Loucy (cell line): ENCODE results near the gene KIAA1328.

Experiments
- H2AFZ ChIP-seq: fragments of 200-600 bp; sonication (generic); 2 replicates; pipeline ENCODE4 v1.6.0; 2016; ENCODE audit warnings: antibody characterized with exemption, mild to moderate bottlenecking, low read length, moderate library complexity
- H3F3A ChIP-seq: fragments of 200-600 bp; 2 replicates; pipeline ENCODE4 v1.6.0; 2016; ENCODE audit warnings: antibody characterized with exemption, low read depth, mild to moderate bottlenecking
- H3K27me3 ChIP-seq: fragments of 200-600 bp; sonication (generic); 2 replicates; pipeline ENCODE4 v1.6.1; 2014; ENCODE audit warnings: low read length, mild to moderate bottlenecking; ENCODE audit not compliant: insufficient read depth, poor library complexity, severe bottlenecking
- H3K36me3 ChIP-seq: fragments of 200-600 bp; sonication (generic); 2 replicates; pipeline ENCODE4 v1.6.1; 2016; ENCODE audit warnings: low read length; ENCODE audit not compliant: insufficient read depth
- H3K4me1 ChIP-seq: fragments of 200-600 bp; sonication (generic); 2 replicates; pipeline ENCODE4 v1.5.1; 2014; ENCODE audit warnings: low read length, mild to moderate bottlenecking; ENCODE audit not compliant: insufficient read depth, poor library complexity, severe bottlenecking
- H3K4me2 ChIP-seq: fragments of 200-600 bp; sonication (generic); 2 replicates; pipeline ENCODE4 v1.6.0; 2014; ENCODE audit warnings: antibody characterized with exemption, low read length, low read depth, mild to moderate bottlenecking; ENCODE audit not compliant: poor library complexity, severe bottlenecking
- H3K4me3 ChIP-seq: fragments of 200-600 bp; sonication (generic); 2 replicates; pipeline ENCODE4 v1.5.1; 2014; ENCODE audit warnings: low read length, mild to moderate bottlenecking, mixed read lengths; ENCODE audit not compliant: poor library complexity, severe bottlenecking
- H3K79me2 ChIP-seq: fragments of 200-600 bp; sonication (generic); 2 replicates; pipeline ENCODE4 v1.6.1; 2014; ENCODE audit warnings: low read length; ENCODE audit not compliant: insufficient read depth
- H3K9ac ChIP-seq: fragments of 200-600 bp; sonication (generic); 2 replicates; pipeline ENCODE4 v1.6.0; 2014; ENCODE audit warnings: mild to moderate bottlenecking, low read depth, low read length, moderate library complexity; ENCODE audit not compliant: poor library complexity, severe bottlenecking
- H3K9me2 ChIP-seq: fragments of 200-600 bp; sonication (generic); replicated peaks from 2 replicates; pipeline ENCODE4 v1.6.1; 2016; ENCODE audit warnings: low read depth, low read length, mixed read lengths
- H3K9me3 ChIP-seq: fragments of 200-600 bp; sonication (generic); 2 replicates; pipeline ENCODE4 v1.6.1; 2014; ENCODE audit warnings: mild to moderate bottlenecking, antibody characterized with exemption, low read length, low read depth; ENCODE audit not compliant: insufficient read depth
- H4K20me1 ChIP-seq: fragments of 200-600 bp; sonication (generic); 2 replicates; pipeline ENCODE4 v1.6.0; 2014; ENCODE audit warnings: antibody characterized with exemption, low read length, mild to moderate bottlenecking; ENCODE audit not compliant: insufficient read depth, poor library complexity, severe bottlenecking
- EZH2phosphoT487 ChIP-seq: fragments of 200-600 bp; IDR thresholded peaks from 2 replicates; pipeline ENCODE4 v1.6.1; 2018; ENCODE audit warnings: antibody characterized with exemption, mild to moderate bottlenecking, moderate library complexity, borderline replicate concordance
- TF ChIP-seq, protein P1 (sequence below): fragments of 200-600 bp; sonication (generic); conservative IDR thresholded peaks from 2 replicates; pipeline ENCODE4 v1.5.1; 2014; ENCODE audit warnings: mild to moderate bottlenecking, antibody characterized with exemption, low read length

Gene KIAA1328

DNA sequence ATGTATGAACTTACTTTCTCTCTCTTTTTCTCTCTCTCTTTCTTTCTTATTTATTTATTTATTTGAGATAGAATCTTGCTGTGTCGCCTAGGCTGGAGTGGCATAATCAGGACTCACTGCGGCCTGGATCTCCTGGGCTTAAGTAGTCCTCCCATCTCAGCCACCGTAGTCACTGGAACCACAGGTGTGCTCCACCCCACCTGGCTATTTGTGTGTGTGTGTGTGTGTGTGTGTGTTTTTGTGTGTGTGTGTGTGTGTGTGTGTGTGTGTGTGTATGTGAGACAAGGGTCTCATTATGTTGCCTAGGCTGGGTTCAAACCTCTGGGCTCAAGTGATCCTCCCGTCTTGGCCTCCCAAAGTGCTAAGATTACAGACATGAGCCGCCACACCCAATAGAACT, 64.3 kb downstream of the KIAA1328 start:
- Histone ChIP-seq H3K27me3 (no peaks in the 10 kb centered on the region), H2AFZ (no peak overlapping the region), H3K4me2 (no peak overlapping the region), H3K9me2 (no peaks in the 10 kb centered on the region), H3K9me3 (no peaks in the 10 kb centered on the region), H4K20me1 (no peaks in the 10 kb centered on the region), H3K9ac (no peak overlapping the region), H3K79me2 (no peaks in the 10 kb centered on the region), H3K36me3 (no peaks in the 10 kb centered on the region), H3K4me3 (no peak overlapping the region), H3K4me1 (peaks cover 10% of the 10 kb centered on the region), H3F3A (no peaks in the 10 kb centered on the region)
- TF ChIP-seq EZH2phosphoT487, result no peak
- TF ChIP-seq, protein P1, sequence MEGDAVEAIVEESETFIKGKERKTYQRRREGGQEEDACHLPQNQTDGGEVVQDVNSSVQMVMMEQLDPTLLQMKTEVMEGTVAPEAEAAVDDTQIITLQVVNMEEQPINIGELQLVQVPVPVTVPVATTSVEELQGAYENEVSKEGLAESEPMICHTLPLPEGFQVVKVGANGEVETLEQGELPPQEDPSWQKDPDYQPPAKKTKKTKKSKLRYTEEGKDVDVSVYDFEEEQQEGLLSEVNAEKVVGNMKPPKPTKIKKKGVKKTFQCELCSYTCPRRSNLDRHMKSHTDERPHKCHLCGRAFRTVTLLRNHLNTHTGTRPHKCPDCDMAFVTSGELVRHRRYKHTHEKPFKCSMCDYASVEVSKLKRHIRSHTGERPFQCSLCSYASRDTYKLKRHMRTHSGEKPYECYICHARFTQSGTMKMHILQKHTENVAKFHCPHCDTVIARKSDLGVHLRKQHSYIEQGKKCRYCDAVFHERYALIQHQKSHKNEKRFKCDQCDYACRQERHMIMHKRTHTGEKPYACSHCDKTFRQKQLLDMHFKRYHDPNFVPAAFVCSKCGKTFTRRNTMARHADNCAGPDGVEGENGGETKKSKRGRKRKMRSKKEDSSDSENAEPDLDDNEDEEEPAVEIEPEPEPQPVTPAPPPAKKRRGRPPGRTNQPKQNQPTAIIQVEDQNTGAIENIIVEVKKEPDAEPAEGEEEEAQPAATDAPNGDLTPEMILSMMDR, result no peak

DNA sequence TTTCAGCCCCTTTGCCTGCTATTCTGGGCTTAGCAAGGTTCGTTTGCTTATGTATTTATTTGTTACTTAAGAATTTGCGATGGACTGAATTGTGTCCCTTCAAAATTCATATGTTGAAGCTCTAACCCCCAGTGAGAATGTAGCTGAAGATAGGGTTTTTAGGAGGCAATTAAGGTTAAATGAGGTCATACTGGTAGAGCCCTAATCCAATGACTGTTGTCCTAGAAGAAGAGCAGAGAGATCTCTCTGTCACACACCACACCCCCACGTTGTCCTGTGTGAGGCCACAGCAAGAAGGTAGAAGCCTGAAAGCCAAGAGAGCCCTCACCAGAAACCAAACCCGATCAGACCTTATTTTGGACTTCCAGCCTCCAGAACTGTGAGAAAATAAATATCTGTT, 66.7 kb downstream of the KIAA1328 start:
- H3K9me2 ChIP-seq, result no peaks in the 10 kb centered on the region
- H3K79me2 ChIP-seq, result no peaks in the 10 kb centered on the region
- no peaks in the 10 kb centered on the region for H3K4me1 ChIP-seq
- H4K20me1 ChIP-seq, result no peaks in the 10 kb centered on the region
- no peak overlapping the region for H3K4me2 ChIP-seq
- H3F3A ChIP-seq, result no peaks in the 10 kb centered on the region
- H2AFZ ChIP-seq, result no peak overlapping the region
- no peak overlapping the region for H3K4me3 ChIP-seq
- no peaks in the 10 kb centered on the region for H3K27me3 ChIP-seq
- TF ChIP-seq, protein P1, result no peak
- no peak for TF ChIP-seq EZH2phosphoT487
- no peaks in the 10 kb centered on the region for H3K36me3 ChIP-seq
- H3K9me3 ChIP-seq, result 0 out of 2 replicates have a peak, but pooled peaks cover 6% of the 10 kb centered on the region
- no peak overlapping the region for H3K9ac ChIP-seq

DNA sequence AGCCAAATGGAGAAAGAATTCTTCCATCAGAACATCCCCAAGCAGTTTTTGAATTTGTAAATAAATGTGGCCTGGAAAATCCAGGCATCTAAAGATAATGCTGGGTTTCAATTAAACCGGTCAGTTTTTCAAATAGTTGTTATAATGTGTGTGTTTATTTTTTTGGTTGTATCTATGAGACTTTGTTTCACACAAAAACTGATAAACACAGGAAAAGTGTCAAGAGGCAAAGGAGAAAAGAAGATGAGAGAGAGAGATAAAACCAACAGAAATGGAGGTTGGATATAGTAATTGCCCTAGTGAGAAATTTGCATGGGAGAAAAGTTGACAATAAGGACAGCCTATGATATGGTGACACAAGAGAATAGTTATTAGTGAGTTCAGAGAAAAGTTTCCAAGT, 68.3 kb downstream of the KIAA1328 start:
- Histone ChIP-seq H3K4me1 (no peaks in the 10 kb centered on the region), H3K9ac (no peak overlapping the region), H3K4me3 (no peak overlapping the region), H3K4me2 (no peak overlapping the region), H3K36me3 (no peaks in the 10 kb centered on the region), H3K79me2 (no peaks in the 10 kb centered on the region), H3K9me2 (no peaks in the 10 kb centered on the region), H2AFZ (no peak overlapping the region), H3K9me3 (0 out of 2 replicates have a peak, but pooled peaks cover 6% of the 10 kb centered on the region), H3K27me3 (no peaks in the 10 kb centered on the region), H3F3A (no peaks in the 10 kb centered on the region), H4K20me1 (no peaks in the 10 kb centered on the region)
- TF ChIP-seq, protein P1, result no peak
- TF ChIP-seq EZH2phosphoT487, result no peak
